Activated gamma-delta T cell treated with Interleukin-2 at 50 U/mL for 16 hours (primary cell): ENCODE measurements around the gene ATP11B.
"Not testable (repeated sequence)": the region's sequence is repeated elsewhere in the genome, so short reads cannot be mapped to it uniquely, and the experiment has no call there.

Experiments
- DNase-seq: peaks from one replicate; pipeline ENCODE4 v3.0.0-alpha.2; 2020

ATP11B gene

GRCh38 chr3:182848906-182849305 lies 55.6 kb downstream of the ATP11B start:
- DNase-seq, result no peak

GRCh38 chr3:182855076-182855475 lies 61.8 kb downstream of the ATP11B start:
- no peak for DNase-seq

GRCh38 chr3:182861348-182861747 lies 68.0 kb downstream of the ATP11B start:
- DNase-seq, result no peak

GRCh38 chr3:182862159-182862860 lies 69.0 kb downstream of the ATP11B start:
- no peak for DNase-seq

- no peak for DNase-seq
Observed at GRCh38 chr3:182869059-182869458, 75.8 kb downstream of the ATP11B start.

GRCh38 chr3:182870917-182871316 lies 77.6 kb downstream of the ATP11B start:
- DNase-seq, result not testable (repeated sequence)

GRCh38 chr3:182879031-182879611 lies 85.8 kb downstream of the ATP11B start:
- no peak for DNase-seq

GRCh38 chr3:182886497-182886896 lies 93.2 kb downstream of the ATP11B start:
- no peak for DNase-seq

GRCh38 chr3:182889948-182890629 lies 96.8 kb downstream of the ATP11B start:
- DNase-seq, result no peak

- DNase-seq, result no peak
Observed at GRCh38 chr3:182891364-182891763, 98.1 kb downstream of the ATP11B start.

GRCh38 chr3:182892226-182892625 lies 98.9 kb downstream of the ATP11B start:
- DNase-seq, result no peak

- no peak for DNase-seq
Observed at GRCh38 chr3:182895513-182896112, 102.3 kb downstream of the ATP11B start.

GRCh38 chr3:182896553-182896952 lies 103.2 kb downstream of the ATP11B start:
- no peak for DNase-seq

GRCh38 chr3:182902236-182902635 lies 108.9 kb downstream of the ATP11B start:
- no peak for DNase-seq

GRCh38 chr3:182904164-182904563 lies 110.9 kb downstream of the ATP11B start:
- DNase-seq, result no peak

GRCh38 chr3:182905623-182906022 lies 112.3 kb downstream of the ATP11B start:
- DNase-seq, result no peak

GRCh38 chr3:182906036-182906435 lies 112.7 kb downstream of the ATP11B start:
- no peak for DNase-seq

- DNase-seq, result no peak
Observed at GRCh38 chr3:182908471-182908870, 115.2 kb downstream of the ATP11B start.

GRCh38 chr3:182909318-182910040 lies 116.2 kb downstream of the ATP11B start:
- no peak for DNase-seq

GRCh38 chr3:182910936-182911781 lies 117.9 kb downstream of the ATP11B start:
- no peak for DNase-seq

- no peak for DNase-seq
Observed at GRCh38 chr3:182911782-182912111, 118.4 kb downstream of the ATP11B start.

- no peak for DNase-seq
Observed at GRCh38 chr3:182912474-182912873, 119.2 kb downstream of the ATP11B start.
